LHCN-M2 (cell line): ENCODE measurements around the gene CTSW. TPM values are rescaled to one million over a fixed set of nuclear protein-coding genes. Genes with fewer than 3 reads are reported as not detected.

Experiments
- DNase-seq: peaks from one replicate; pipeline ENCODE4 v3.0.0-alpha.2; 2012; ENCODE audit warnings: low read depth
- total RNA-seq: library from RNA; depleted of rRNA; stranded (reverse); fragments of >200 nt; gene quantifications from 2 replicates; pipeline ENCODE4 v1.2.3, GENCODE V29; 2014

CTSW gene
- total RNA-seq, 1 experiment from 2014 or later = 0.40 TPM

DNA sequence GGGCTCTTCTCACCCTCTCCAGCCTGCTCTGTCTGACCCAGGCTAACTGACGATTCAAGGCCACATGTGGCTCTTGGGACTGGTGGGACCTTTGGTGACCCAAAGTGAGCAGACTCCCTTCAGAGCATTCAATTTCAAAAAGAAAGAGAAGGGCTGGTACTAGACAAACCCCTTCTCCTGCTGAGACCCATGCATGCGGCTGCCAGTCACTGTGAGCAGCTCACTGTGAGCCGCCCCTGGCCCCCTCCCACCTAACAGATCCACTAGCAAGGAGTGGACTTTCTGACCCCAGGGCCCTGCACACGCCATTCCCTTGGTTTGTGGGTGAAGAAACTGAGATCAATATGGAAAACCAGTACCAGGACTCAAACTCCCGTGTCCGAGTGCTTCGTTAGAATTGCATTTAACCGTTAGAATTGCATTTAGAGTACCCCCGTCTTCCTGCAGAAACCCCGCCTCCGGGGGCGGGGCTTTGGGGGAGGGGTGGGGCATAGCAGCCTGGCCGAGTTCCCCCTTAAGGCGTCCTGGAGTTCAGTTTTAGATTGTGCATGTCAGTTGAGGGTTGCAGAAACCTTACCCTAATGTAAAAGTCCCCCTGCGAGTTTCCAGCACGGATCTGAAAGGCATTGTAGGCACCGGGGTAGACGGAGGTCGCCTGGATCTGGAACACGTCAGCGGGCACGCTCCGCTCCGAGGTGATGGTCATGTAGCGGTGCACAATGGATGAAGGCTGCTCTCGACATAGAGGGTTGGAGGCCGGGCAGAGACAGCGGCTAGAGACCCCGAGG is 12.2 kb upstream of the CTSW start:
- DNase-seq = no peak

DNA sequence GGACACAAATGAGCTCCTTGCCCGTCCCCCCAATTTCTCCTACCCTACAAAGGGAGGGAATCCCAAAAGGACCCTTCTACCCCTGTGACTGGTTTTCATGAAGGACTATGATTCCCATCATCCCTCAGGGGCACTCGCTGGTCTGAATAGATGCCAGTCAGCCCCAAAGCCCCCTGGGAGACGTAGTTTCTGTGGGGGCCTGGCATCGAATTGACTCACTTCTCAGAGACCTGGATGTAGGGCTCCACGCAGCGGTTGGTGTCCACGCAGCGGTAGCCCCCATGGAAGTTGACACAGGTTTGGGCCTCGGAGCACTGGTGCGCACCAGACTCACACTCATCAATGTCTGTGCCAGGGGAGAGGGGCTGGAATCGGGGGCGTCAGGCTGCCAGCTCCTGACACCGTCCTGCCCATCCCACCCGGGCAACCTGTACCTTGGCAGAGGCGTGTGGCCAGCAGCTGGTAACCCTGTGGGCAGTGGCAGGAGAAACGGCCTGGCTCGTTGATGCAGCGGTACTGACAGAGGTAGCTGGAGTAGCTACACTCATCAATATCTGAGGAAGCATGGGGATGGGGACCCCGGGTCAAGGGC is 11.5 kb upstream of the CTSW start:
- DNase-seq = no peak

DNA sequence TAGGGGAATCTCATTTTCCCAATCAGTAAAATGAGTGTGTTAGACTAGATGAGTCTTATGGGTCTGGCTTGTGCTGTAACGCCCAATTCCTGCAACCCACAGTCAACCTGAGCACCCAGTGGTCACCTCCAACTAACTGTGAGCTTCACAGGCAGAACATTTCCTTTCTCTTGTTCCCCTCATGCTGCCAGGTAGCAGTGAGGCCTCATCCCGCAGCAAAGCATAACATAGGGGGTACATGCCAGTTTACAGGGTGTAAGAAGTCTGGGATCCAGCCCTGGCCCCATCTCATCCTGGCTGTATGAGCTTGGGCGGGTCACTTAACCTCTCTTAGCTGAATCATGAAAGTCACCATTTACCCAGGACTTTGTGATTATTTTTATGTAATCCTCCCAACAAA is 10.7 kb upstream of the CTSW start:
- no peak for DNase-seq

DNA sequence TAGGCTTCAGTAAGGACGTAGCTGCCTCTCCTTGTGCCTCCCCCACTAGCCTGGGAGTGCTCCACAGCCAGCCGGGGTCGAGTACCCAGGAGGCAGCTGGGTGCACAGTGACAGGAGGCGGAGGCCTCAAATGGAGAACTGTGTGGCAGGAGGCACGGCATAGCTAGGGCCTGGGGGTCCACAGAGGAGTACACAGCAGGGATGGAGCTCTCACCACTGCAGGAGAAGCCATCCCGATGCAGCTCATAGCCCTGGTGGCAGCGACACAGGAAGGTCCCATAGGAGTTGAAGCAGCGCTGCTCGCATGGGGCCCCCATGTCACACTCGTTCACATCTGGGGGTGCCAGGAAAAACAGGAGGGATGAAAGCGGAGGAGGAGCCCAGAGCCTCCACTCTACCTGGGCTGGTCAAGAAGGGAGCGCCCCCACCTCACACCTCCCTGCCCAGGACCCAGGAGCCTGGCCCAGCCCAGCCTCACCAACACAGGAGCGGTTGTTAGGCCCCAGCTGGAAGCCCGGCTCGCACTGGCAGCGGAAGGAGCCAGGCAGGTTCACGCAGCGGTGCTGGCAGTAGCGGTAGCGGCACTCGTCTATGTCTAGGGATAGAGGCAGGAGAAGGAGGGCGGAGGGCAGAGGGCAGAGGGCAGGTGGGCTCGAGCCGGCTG is 9.9 kb upstream of the CTSW start:
- DNase-seq = no peak

DNA sequence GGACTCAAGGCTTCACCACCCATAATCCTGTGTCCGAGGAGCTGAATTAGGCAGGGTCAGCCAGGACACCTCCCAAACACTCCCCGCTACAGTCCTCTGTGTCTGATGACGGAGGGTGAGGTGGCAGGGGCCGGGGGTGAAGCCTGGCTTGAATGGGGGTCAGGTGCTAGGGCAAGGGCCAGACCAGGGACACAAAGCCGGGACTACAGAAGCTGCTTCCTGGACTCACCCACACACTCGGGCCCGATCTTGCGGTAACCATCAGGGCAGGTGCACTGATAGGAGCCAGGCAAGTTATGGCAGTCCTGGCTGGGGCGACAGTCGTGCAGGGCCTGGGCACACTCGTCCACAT is 9.4 kb upstream of the CTSW start:
- no peak for DNase-seq

DNA sequence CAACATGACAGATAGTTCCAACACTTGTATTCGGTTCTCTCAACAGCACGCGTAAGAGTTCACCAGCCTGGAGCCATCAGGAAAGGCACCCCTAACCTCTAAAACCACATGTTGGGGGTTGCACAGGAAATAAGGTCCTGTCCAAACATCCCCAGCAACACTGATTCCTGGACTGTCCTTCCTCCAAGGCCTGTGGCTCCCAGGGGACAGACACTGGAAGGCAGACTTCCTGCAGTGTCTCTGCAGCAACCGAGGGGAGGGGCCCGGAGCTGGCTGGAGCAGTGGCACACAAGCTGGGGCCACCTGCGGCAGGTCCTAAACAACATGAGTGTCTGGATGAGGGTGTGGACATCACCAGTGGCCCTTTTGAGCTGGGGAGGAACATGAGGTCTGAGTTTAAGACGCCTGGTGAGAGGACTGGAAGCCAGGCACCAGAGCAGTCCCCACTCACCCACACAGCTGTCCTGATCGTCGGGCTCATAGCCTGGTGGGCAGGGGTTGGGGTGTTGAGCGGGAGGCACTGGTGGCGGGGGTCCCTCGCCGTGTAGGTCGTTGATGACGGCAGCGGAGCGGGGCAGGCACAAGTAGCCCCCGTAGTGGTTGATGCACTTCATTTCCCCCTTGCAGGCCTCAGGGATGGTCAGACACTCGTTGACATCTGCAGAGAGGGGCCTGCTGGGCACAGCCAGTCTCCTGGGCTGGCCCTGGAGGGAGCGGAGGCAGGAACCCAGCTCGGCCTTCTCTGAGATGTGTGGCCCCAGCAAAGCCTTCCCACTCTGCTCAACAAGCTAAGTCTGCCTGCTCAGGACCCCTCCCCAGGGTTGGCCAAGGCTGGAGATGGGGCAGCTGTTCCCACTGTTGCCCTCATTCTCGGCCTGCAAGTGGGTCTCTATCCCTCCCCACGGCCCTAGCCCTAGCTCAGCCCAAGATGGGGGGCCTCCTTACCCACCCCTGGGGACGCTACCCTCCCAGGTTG is 8.6 kb upstream of the CTSW start:
- no peak for DNase-seq

DNA sequence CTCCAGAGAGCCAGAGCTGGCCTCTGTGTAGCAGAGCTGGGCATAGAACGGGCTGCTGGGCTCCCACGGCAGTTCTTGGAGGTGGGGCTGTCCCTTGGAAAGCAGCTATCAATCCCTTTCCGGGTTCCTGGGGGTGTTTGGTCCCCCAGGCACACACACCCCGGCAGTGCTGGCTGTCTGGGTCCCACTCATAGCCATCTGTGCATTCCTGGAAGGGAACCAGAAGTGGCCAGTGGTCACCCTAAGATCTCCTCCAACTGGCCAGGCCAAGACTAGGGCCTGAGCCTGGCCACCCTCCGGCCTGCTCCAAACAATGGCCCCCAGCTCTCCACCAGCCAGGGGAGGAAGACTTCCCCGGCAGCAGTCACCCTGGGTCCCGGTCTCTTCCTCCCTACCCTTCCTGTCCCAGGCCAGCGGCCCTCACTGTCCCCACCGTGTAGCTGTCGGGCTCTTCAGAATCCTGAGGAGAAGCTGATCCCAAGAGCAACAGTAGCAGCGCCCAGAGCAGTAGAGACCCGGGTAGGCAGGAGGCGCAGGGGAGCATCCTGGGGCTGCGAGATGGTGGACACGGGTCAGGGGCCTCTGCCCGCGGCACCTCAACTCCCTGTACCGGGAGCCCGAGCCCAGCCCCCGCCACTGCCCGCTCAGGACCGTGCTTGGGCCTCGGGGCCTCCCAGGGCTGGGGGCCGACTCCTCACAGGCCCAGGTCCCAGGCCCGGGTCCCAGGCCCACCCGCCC is 7.7 kb upstream of the CTSW start:
- DNase-seq = peak; percentile 57

DNA sequence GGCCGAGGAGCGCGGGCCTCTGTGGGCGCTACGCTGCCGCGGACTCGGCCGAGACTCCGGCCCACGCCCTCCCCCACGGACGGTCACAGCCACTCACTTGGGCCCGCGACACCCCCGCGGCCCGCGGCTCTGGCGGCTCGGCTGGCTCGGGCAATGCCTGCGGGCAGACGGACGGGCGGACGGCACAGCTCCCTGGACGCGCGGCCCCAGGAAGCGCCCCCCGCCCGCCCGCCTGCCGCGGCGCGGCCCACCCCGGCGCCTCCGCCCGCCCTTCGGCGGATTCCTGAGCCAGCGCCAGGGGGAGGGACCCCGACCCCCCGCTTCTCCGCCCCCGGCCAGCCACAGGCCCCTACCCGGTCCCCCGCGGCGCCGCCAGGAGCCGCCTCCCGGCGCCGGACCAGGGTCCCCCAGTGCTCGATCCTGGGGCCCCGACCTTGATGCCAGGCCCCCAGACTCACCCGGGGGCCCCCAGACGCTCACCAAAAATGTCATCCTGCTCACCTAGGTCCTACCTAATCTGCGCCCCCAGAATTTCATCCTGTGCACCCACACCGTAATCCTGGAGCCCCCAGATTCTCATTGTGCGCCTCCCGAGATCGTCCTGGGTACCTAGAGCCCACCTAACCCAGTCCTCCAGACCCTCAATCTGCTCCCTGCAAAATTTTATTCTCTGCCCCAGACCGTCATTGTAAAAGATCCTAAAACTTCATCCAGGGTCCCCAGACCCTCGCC is 6.9 kb upstream of the CTSW start, which contains the start of gene EFEMP2:
Gene EFEMP2, minus strand, starts transcription at position 215 of the 732 bp plus-strand sequence. CDS start 446 bp downstream, outside the sequence.
- no peak for DNase-seq

DNA sequence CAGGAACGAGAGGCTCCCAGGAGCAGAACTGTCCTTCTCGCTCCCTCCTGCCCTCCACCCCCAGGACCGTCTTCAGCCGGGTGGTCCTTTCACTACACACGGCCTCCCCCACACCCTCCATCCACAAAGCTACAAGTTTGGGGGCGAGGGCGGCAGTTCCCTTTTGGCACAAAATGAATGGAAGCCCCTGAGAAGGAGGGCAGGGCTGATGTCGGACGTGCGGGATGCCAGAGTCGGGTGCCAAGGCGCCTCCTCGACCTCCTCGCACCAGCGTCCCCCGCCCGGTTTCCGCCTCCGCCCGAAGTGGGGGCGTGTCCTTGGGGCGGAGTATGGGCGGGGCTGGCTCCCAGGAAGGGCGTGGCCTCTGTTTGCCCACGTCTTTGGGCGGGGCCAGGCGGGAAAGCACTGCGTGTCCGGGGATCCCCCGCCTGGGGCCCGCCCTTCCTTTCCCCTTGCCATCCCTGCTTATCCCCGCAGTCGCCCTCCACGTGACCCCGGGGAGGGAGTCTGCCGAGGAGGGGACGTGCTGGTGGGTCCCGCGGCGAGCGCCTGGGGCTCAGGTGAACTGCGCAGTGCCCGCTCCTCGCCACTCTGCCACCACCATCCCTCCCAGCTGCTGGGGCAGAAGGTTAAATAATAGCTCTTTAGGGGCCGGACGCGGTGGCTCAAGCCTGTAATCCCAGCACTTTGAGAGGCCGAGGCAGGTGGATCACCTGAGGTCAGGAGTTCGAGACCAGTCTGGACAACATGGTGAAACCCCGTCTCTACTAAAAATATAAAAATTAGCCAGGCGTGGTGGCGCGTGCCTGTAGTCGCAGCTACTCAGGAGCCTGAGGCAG is 6.1 kb upstream of the CTSW start:
- DNase-seq = peak; percentile 88

DNA sequence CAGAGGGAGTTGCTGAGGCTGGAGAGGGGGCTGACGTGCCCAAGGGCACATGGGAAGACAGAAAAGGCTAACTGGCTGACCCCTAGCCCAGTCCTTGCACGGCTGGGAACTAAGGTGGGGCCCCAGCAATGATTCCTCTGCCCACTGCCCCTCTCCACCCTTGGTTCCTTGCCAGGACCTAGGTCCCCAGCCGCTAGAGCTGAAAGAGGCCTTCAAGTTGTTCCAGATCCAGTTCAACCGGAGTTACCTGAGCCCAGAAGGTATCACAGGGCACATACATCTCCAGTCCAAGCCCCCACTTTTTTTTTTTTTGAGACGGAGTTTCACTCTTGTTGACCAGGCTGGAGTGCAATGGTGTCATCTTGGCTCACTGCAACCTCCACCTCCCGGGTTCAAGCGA is 390 bp downstream of the CTSW start:
- no peak for DNase-seq

DNA sequence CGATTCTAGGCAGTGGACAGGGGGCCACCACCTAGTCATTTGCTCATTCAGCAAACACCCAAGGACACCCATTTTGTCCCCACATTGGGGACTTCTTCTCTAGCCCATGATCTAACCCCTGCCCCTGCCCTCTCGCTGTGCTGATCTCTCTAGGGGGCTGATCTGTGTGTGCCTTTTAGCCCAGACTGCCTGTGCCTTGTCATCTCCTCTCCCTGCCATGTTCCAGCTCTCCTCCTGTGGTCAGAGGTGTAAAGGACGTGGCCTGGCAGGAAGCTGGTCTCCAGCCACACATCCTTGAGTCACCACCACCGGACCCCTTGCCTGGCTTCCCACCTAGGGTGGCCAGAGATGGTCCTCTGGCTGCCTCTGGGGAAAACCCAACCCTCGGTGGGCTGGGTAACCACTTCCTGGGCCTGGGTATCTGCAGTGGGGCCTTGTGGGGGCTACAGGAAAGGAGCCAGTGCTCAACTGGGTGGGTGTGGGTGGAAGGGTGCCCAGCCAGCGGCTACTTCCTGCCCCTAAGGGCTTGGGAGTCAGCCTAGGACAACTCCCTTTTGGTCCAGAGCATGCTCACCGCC is 1.3 kb downstream of the CTSW start:
- DNase-seq = no peak

DNA sequence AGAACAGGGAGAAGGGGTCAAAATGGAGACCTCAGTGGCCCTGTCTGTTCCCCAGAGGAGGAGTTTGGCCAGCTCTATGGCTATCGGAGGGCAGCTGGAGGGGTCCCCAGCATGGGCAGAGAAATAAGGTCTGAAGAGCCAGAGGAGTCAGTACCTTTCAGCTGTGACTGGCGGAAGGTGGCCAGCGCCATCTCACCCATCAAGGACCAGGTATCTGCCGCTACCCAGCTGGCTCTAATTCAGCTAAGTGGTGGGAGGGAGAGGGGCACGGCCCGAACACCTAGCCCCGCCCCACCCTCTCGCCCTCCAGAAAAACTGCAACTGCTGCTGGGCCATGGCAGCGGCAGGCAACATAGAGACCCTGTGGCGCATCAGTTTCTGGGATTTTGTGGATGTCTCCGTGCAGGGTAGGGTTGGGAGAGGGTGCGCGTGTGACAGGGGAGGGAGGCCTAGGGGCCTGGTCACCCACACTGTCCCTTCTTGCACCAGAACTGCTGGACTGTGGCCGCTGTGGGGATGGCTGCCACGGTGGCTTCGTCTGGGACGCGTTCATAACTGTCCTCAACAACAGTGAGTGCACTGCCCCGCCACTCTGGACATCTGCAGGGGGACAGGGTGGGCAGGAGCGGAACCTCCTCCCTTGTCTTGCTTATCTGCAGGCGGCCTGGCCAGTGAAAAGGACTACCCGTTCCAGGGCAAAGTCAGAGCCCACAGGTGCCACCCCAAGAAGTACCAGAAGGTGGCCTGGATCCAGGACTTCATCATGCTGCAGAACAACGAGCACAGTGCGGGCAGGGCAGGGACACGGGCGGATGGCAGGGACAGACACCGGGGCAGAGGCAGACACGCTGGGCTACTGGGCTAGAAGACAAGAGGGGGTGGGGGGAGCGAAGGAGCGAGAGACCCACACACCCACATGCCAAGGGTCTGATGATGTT is 2.8 kb downstream of the CTSW start:
- DNase-seq = no peak

DNA sequence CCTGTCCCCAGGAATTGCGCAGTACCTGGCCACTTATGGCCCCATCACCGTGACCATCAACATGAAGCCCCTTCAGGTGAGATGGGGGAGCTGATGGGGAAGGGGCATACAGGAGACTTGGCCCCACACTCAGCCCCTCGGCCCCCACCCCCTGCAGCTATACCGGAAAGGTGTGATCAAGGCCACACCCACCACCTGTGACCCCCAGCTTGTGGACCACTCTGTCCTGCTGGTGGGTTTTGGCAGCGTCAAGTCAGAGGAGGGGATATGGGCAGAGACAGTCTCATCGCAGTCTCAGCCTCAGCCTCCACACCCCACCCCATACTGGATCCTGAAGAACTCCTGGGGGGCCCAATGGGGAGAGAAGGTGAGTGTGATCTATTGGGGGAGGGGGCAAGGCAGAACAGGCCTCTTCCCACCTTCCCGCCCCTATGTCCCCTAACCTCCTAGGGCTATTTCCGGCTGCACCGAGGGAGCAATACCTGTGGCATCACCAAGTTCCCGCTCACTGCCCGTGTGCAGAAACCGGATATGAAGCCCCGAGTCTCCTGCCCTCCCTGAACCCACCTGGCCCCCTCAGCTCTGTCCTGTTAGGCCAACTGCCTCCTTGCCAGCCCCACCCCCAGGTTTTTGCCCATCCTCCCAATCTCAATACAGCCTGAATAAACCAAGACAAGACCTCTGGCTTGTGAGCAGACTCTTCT is 3.6 kb downstream of the CTSW start:
- DNase-seq = no peak

DNA sequence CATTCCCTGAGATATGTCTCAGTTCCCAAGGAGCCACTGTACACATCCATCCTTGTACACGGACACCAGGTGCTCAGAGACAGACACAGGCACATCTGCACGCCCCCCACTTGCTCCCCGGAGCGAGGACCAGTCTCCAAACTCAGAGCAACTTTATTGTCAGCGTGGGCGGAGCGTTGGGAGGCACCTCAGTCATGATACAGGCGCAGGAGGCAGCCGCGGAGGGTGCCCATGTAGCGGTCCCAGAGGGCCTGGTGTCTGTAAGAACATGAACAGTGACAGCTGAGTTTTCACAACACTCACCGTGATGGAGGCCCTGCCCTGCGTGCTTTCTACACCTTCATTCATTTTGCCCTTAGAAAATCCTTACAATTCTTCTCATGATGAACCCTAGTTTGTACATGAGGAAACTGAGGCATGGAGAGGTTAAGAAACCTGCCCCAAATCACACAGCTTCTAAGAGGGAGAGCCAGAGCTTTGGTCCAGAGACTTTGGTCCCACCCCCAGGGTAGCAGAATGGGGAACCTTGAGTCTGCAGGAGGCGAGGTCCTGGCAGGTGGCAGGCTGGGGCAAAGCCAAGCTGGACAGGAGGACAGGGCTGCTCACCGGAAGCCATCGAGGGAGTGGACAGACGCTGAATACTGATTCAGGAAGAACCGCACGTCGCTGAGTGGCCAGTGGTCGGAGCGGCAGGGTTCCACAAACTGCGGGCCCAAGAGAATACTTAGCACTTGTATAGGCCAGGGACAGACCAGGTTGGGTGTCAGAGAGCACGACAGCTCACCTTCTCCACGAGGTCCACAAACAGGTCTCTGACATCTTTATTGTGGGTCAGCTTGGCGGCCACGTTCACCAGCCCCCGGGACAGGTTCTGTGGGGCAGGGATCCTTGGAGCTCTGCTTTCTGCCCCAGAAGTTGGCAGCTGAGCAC is 4.4 kb downstream of the CTSW start:
- DNase-seq = no peak

DNA sequence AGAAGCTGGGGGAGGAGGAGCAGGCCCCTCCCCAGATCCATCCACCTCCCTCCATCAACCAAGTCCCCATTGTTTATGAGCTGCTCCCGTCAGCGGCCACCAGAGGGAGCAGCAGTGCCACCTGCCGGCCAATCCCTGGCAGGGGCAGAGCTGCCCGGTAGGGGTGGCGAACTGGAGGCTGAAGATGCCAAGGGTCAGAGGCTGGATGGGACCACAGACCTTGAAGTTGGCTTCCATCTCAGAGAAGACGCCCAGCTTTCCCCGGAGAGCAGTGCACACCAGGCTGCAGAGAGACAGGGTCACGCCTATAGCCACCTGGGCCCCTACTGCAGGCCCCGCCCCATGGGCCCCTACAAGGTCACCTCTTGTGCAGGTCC is 5.1 kb downstream of the CTSW start:
- peak; percentile 67 for DNase-seq

DNA sequence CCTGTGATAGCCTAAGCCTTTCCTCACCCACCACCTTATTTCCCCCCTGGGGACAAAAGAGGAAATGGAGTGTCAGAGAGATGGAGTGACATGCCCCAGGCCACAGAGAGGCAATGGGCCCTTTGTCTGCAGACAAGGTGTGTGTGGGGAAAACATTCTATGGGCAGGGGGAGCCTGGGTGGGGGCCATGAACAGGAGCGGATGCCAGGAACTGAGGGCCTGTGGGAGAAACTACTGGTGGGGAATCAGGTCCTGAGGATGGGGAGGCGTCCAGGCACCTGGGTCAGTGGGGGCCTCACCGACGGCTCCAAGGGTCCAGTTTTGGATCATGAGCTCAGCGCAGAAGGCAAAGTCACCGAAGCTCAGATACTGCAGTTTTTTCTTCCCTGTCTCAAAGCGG is 5.6 kb downstream of the CTSW start:
- DNase-seq = no peak
